Heart left ventricle (tissue), 13 donors: ENCODE data around the gene HMGN4.

ENCODE experiments used
- POLR2A ChIP-seq, 2 donors: fragments of 450-650 bp; IDR thresholded peaks; one replicate each; pipeline ENCODE4 v1.6.1; 2017; ENCODE audit warnings: antibody characterized with exemption in 2 of 2, mild to moderate bottlenecking in 2 of 2, moderate library complexity in 2 of 2
- TF ChIP-seq, protein P1 (sequence below), 12 donors: fragments of 200-600 bp; sonication (generic) in 4 of 12; IDR thresholded peaks; one replicate each; pipeline versions ENCODE4 v1.5.0 to v1.8.0; 2018 to 2022; ENCODE audit warnings: antibody characterized with exemption in 12 of 12, mild to moderate bottlenecking in 5 of 12
- donor health status: ischemic (EF 13 %, LVEDD 7.1; RV severe dilation, severe dysfunction).
- donor health status: DM: no; HTN: yes; CAD: no.
- donor health status: DM: no; HTN: no; CAD: no.
- donor health status: ischemic (EF 25% LVEDD 6.9; RV normal size, moderate dysfunction).
- donor health status: ischemic (EF 25% LVEDD 5.7; RV mildly dilated, moderate dysfunction).
- donor health status: ischemic (EF 35%, LVEDD 5.7; RV mildly dilated, moderate dysfunction).
- donor health status: nonischemic (EF 11% LVEDD 7.7; RV severe dilation, severe dysfunction).
- donor health status: DM: yes; HTN: yes; CAD: no.
- donor health status: PGD.
- donor health status: ischemic (EF 29% LVEDD 5.4; RV normal size, mild dysfunction).
- donor health status: nonischemic (EF 23%, LVEDD 6.1; RV moderate dilation, normal function).

DNA sequence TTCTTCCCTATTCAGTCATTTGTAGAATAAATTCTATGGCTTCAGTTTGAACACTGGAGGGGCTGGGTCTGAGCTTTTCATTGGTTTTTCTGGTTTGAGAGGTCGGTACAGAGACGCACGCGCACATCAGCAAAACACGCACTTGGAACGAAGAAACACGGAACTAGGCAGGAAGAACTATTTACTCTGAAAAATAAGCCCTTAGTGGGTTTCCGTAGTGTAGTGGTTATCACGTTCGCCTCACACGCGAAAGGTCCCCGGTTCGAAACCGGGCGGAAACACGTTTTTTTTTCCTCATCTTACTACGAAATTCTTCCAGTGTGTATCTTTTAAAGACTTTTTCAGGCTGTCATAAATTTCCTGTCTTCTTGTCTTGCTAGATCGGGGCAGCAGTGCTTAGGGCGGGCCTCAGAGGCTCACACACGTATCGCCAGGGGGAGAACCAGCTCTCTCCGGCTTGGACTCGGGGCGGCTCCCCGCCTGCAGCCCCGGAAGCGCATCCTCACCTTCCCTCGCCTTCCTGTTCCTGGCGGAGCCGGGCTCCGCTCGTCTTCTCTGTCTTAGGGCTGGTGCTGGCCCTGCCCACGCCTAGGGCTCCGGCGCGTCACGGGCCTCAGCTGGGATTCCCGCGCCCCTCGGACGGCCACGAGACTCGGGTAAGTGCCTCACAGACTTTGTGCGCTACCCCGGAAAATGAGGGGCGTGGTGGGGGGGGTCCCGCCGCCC, at the start of gene HMGN4:
- TF ChIP-seq, protein P1, sequence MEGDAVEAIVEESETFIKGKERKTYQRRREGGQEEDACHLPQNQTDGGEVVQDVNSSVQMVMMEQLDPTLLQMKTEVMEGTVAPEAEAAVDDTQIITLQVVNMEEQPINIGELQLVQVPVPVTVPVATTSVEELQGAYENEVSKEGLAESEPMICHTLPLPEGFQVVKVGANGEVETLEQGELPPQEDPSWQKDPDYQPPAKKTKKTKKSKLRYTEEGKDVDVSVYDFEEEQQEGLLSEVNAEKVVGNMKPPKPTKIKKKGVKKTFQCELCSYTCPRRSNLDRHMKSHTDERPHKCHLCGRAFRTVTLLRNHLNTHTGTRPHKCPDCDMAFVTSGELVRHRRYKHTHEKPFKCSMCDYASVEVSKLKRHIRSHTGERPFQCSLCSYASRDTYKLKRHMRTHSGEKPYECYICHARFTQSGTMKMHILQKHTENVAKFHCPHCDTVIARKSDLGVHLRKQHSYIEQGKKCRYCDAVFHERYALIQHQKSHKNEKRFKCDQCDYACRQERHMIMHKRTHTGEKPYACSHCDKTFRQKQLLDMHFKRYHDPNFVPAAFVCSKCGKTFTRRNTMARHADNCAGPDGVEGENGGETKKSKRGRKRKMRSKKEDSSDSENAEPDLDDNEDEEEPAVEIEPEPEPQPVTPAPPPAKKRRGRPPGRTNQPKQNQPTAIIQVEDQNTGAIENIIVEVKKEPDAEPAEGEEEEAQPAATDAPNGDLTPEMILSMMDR (IDR thresholded peaks at IDR 0.05): peak in 3 of 12 donors; percentile 19 to 40 (median 30)
- TF ChIP-seq POLR2A (IDR thresholded peaks at IDR 0.05): peak in 1 of 2 donors; percentile 56
